IMR-90 (cell line): ENCODE measurements around the gene PDYN. TPM values are rescaled to one million over a fixed set of nuclear protein-coding genes. Genes with fewer than 3 reads are reported as not detected.

Experiments used
- ATAC-seq: fragments of 200-7000 bp; cut with Tn5 transposase; 2 replicates; pipeline ENCODE4 v1.9.1; 2020; ENCODE audit warnings: low read depth, mild to moderate bottlenecking, moderate library complexity
- BruUV-seq: library from RNA; stranded (reverse); fragments of 400-500 nt; replicated peaks from 2 replicates; lab custom pipeline; 2021; lab: Mats Ljungman, UMichigan
- CTCF ChIA-PET: fragments of 300-600 bp; formaldehyde crosslinking; extraction: SDS; loops from one replicate; lab custom pipeline; 2021; ENCODE audit warnings: antibody characterized with exemption; lab: Yijun Ruan, JAX
- POLR2A ChIA-PET: fragments of 300-600 bp; sonication (Branson Sonifier 250); formaldehyde crosslinking; loops from one replicate; lab custom pipeline; 2022; ENCODE audit warnings: antibody characterized with exemption; ENCODE audit not compliant: unreplicated experiment; lab: Charles Lee
- DNase-seq: peaks from one replicate; pipeline ENCODE4 v3.0.0; 2013
- H2AFZ ChIP-seq: replicated peaks from 2 replicates; pipeline ENCODE3; 2013; ENCODE audit warnings: low read length, mild to moderate bottlenecking; ENCODE audit not compliant: poor library complexity
- H2AK5ac ChIP-seq: 2 replicates; pipeline ENCODE4 v1.6.1; 2013; ENCODE audit warnings: low read depth, low read length, inconsistent platforms
- H2AK9ac ChIP-seq: replicated peaks from 2 replicates; pipeline ENCODE3; 2013; ENCODE audit warnings: mild to moderate bottlenecking, low read depth, low read length, moderate library complexity; ENCODE audit not compliant: poor library complexity
- H2BK120ac ChIP-seq: 2 replicates; pipeline ENCODE4 v1.6.1; 2013; ENCODE audit warnings: low read depth, low read length, inconsistent platforms
- H2BK15ac ChIP-seq: 3 replicates; pipeline ENCODE4 v1.6.1; 2013; ENCODE audit warnings: low read depth, low read length, inconsistent platforms
- H2BK20ac ChIP-seq: 2 replicates; pipeline ENCODE4 v1.6.1; 2013; ENCODE audit warnings: low read depth, mild to moderate bottlenecking, inconsistent platforms, low read length, moderate library complexity
- H2BK5ac ChIP-seq: 2 replicates; pipeline ENCODE4 v1.6.1; 2013; ENCODE audit warnings: mild to moderate bottlenecking, low read depth, low read length, inconsistent platforms; ENCODE audit not compliant: poor library complexity, severe bottlenecking
- H3K14ac ChIP-seq: replicated peaks from 2 replicates; pipeline ENCODE4 v1.6.1; 2013; ENCODE audit warnings: low read depth, low read length, inconsistent platforms
- H3K18ac ChIP-seq: 2 replicates; pipeline ENCODE4 v1.6.1; 2013; ENCODE audit warnings: low read depth, low read length, control low read depth
- H3K23ac ChIP-seq: 2 replicates; pipeline ENCODE4 v1.6.1; 2013; ENCODE audit warnings: low read depth, low read length, inconsistent platforms
- H3K27ac ChIP-seq: 2 replicates; pipeline ENCODE4 v1.5.1; 2013; ENCODE audit warnings: mild to moderate bottlenecking, control low read depth, low read length; ENCODE audit not compliant: insufficient read depth
- H3K27me3 ChIP-seq: 2 replicates; pipeline ENCODE4 v1.6.1; 2013; ENCODE audit warnings: low read length; ENCODE audit not compliant: control insufficient read depth, insufficient read depth
- H3K36me3 ChIP-seq: 2 replicates; pipeline ENCODE4 v1.6.1; 2013; ENCODE audit warnings: low read length, mixed read lengths; ENCODE audit not compliant: control insufficient read depth, insufficient read depth
- H3K4ac ChIP-seq: 2 replicates; pipeline ENCODE4 v1.6.1; 2013; ENCODE audit warnings: low read depth, low read length, inconsistent platforms
- H3K4me1 ChIP-seq: 2 replicates; pipeline ENCODE4 v1.6.1; 2013; ENCODE audit warnings: low read length, mixed read lengths; ENCODE audit not compliant: control insufficient read depth, insufficient read depth
- H3K4me2 ChIP-seq: 2 replicates; pipeline ENCODE4 v1.6.1; 2013; ENCODE audit warnings: low read depth, mild to moderate bottlenecking, control low read depth, low read length, moderate library complexity
- H3K4me3 ChIP-seq: 2 replicates; pipeline ENCODE4 v1.5.1; 2013; ENCODE audit warnings: low read depth, mild to moderate bottlenecking, control low read depth, low read length, moderate library complexity; ENCODE audit not compliant: insufficient read depth
- H3K56ac ChIP-seq: 2 replicates; pipeline ENCODE4 v1.6.1; 2013; ENCODE audit warnings: low read length, inconsistent platforms; ENCODE audit not compliant: insufficient read depth; ENCODE audit errors: extremely low read depth
- H3K79me1 ChIP-seq, 2 experiments: 2 replicates each; pipeline ENCODE4 v1.6.1; 2013; ENCODE audit warnings: low read length in 2 of 2, inconsistent platforms in 1 of 2, low read depth in 1 of 2
- H3K9ac ChIP-seq: 2 replicates; pipeline ENCODE4 v1.6.1; 2013; ENCODE audit warnings: low read depth, low read length, control low read depth
- H3K9me1 ChIP-seq: 2 replicates; pipeline ENCODE4 v1.6.1; 2013; ENCODE audit warnings: low read length, inconsistent platforms; ENCODE audit not compliant: insufficient read depth
- H3K9me3 ChIP-seq: 2 replicates; pipeline ENCODE4 v1.6.1; 2013; ENCODE audit warnings: low read length; ENCODE audit not compliant: control insufficient read depth, insufficient read depth
- H4K20me1 ChIP-seq: 2 replicates; pipeline ENCODE4 v1.6.1; 2013; ENCODE audit warnings: low read length, inconsistent platforms; ENCODE audit not compliant: insufficient read depth
- H4K5ac ChIP-seq: 2 replicates; pipeline ENCODE4 v1.6.1; 2013; ENCODE audit warnings: mild to moderate bottlenecking, low read depth, low read length, control low read depth
- H4K8ac ChIP-seq, 2 experiments: 2 replicates each; pipeline ENCODE4 v1.6.1; 2013; ENCODE audit warnings: low read depth in 2 of 2, low read length in 2 of 2, control low read depth in 1 of 2, inconsistent platforms in 1 of 2
- H4K91ac ChIP-seq: 2 replicates; pipeline ENCODE4 v1.6.1; 2013; ENCODE audit warnings: low read depth, low read length, inconsistent platforms; ENCODE audit not compliant: insufficient read depth
- CEBPB ChIP-seq: IDR thresholded peaks from 2 replicates; pipeline ENCODE4 v1.6.1; 2012; ENCODE audit warnings: low read depth, low read length, improper control_type of control experiment
- MAFK ChIP-seq: IDR thresholded peaks from 2 replicates; pipeline ENCODE4 v1.6.1; 2012; ENCODE audit warnings: low read depth, low read length, improper control_type of control experiment
- MAZ ChIP-seq: IDR thresholded peaks from 2 replicates; pipeline ENCODE4 v1.6.1; 2012; ENCODE audit warnings: low read depth, mild to moderate bottlenecking, low read length, improper control_type of control experiment, moderate library complexity, borderline replicate concordance
- MXI1 ChIP-seq: IDR thresholded peaks from 2 replicates; pipeline ENCODE4 v1.6.1; 2012; ENCODE audit warnings: low read depth, mild to moderate bottlenecking, low read length, moderate library complexity, borderline replicate concordance
- NFE2L2 ChIP-seq: fragments of 150-350 bp; IDR thresholded peaks from 2 replicates; pipeline ENCODE4 v1.6.1; 2016; ENCODE audit warnings: low read depth, mild to moderate bottlenecking, low read length
- RAD21 ChIP-seq: IDR thresholded peaks from 2 replicates; pipeline ENCODE4 v1.6.1; 2012; ENCODE audit warnings: low read length, improper control_type of control experiment
- SMC3 ChIP-seq: fragments of 150-350 bp; IDR thresholded peaks from 2 replicates; pipeline ENCODE4 v1.6.1; 2016; ENCODE audit warnings: low read depth, mild to moderate bottlenecking, antibody characterized with exemption, low read length, moderate library complexity
- WGBS, 2 experiments: methylation state at CpG; one replicate each; pipeline versions ENCODE4 v1.1.5 to v1.1.7; 2013; ENCODE audit warnings: missing lambda C conversion rate in 2 of 2; ENCODE audit not compliant: insufficient read length in 1 of 2; ENCODE audit errors: extremely low coverage in 2 of 2; 5-methylcytosine and 5-hydroxymethylcytosine counted together
- dilution Hi-C: fragments of 300-500 bp; cut with HindIII; formaldehyde crosslinking; loops from one replicate; pipeline ENCODE4 v1.14.3; 2018; ENCODE audit warnings: low sequenced_read_pairs; ENCODE audit not compliant: unreplicated experiment
- in situ Hi-C: fragments of 300-500 bp; cut with MboI; formaldehyde crosslinking; loops from 3 replicates; pipeline ENCODE4 v1.14.3; 2019; ENCODE audit warnings: low sequenced_read_pairs, inconsistent platforms, mixed read lengths
- intact Hi-C: fragments of 100-400 bp; cut with micrococcal nuclease; formaldehyde crosslinking; loops from 2 replicates; pipeline ENCODE4 v1.10.0; 2022
- polyA plus RNA-seq, 3 experiments: library from polyadenylated mRNA; depleted of rRNA; stranded (reverse); fragments of >200 nt; gene quantifications; 2 replicates each; pipeline ENCODE4 v1.2.3, GENCODE V29; 2012; ENCODE audit warnings: low replicate concordance in 1 of 3
- total RNA-seq: library from RNA; depleted of rRNA; stranded (reverse); fragments of >200 nt; gene quantifications from 2 replicates; pipeline ENCODE4 v1.2.3, GENCODE V29; 2012
- TF ChIP-seq, protein P1 (sequence below): fragments of 150-350 bp; IDR thresholded peaks from 2 replicates; pipeline ENCODE4 v1.6.1; 2017; ENCODE audit warnings: mild to moderate bottlenecking, antibody characterized with exemption, low read length, low read depth
- TF ChIP-seq, protein P2 (sequence below): fragments of 150-350 bp; IDR thresholded peaks from 2 replicates; pipeline ENCODE4 v1.6.1; 2016; ENCODE audit warnings: low read depth, mild to moderate bottlenecking, low read length, moderate library complexity, borderline replicate concordance

PDYN gene
- total and polyA plus RNA-seq, 2 of the 4 experiments (the other 2 are of a cell fraction), result not detected

DNA sequence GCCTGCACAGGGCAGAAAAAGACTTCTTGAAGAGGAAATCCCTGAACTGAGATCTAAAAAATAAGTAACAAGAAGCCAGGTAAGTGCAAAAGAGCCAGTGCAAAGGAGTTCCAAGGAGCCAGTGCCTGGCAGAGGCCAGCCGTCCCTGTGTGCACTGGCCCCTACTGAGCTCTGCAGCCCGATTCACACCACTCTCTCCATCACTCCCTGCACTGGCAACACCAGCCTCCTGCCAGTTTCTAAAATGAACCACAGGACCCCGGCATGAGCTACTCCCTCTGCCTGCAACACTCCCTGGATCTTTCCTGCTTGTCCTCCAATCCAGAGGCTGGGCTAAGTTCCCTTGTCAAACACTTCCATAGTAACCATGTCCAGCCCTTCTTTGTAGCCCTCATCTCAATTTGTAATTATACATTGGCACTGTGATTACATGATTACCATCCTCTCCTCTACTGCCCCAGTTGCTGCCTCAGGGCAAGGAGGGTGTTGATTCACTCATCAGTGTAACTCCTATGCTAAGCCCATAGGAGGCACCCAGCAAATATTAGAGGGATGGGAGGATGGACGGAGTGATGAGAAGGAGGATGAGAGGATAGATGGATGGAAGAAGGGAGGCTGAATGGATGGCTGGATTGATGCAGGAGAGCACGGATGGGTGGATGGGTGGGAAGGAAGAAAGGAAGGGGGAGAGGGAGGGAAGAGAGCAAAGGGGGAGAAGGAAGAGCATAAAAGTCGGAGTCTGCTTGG lies 49.3 kb downstream of the PDYN start:
- Histone ChIP-seq H2BK15ac (no peak overlapping the region), H3K4me1 (peaks cover 6% of the 10 kb centered on the region), H2AK5ac (no peak overlapping the region), H2AFZ (no peak overlapping the region), H2AK9ac (no peak overlapping the region), H3K27me3 (peaks cover 61% of the 10 kb centered on the region), H3K14ac (no peak overlapping the region), H2BK20ac (no peak overlapping the region), H3K23ac (no peak overlapping the region), H3K4me2 (no peak overlapping the region), H3K18ac (no peak overlapping the region), H3K36me3 (no peaks in the 10 kb centered on the region), H2BK5ac (no peak overlapping the region), H3K9me1 (no peaks in the 10 kb centered on the region; the same call in 1 of the 2 replicates), H3K56ac (no peak overlapping the region), H3K4me3 (no peak overlapping the region), H4K91ac (no peak overlapping the region), H3K4ac (no peak overlapping the region), H3K27ac (no peak overlapping the region), H3K9me3 (no peaks in the 10 kb centered on the region), H4K8ac (no peak overlapping the region), H2BK120ac (no peak overlapping the region), H4K5ac (no peak overlapping the region), H3K79me1 (no peaks in the 10 kb centered on the region), H3K9ac (no peak overlapping the region), H4K20me1 (no peaks in the 10 kb centered on the region)
- no peak for ATAC-seq
- WGBS, 2 experiments, result 73 to 100% methylated on average over 1 to 4 of the region's 6 CpGs
- in situ Hi-C loops, result no loop called here
- BruUV-seq, result no TSS peak
- POLR2A ChIA-PET, result no interaction called here
- CTCF ChIA-PET, result no interaction called here
- TF ChIP-seq RAD21 (no peak), MXI1 (no peak), MAZ (no peak), MAFK (no peak), CEBPB (no peak), SMC3 (no peak), NFE2L2 (no peak)
- TF ChIP-seq, protein P1, sequence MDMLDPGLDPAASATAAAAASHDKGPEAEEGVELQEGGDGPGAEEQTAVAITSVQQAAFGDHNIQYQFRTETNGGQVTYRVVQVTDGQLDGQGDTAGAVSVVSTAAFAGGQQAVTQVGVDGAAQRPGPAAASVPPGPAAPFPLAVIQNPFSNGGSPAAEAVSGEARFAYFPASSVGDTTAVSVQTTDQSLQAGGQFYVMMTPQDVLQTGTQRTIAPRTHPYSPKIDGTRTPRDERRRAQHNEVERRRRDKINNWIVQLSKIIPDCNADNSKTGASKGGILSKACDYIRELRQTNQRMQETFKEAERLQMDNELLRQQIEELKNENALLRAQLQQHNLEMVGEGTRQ, result no peak
- TF ChIP-seq, protein P2, sequence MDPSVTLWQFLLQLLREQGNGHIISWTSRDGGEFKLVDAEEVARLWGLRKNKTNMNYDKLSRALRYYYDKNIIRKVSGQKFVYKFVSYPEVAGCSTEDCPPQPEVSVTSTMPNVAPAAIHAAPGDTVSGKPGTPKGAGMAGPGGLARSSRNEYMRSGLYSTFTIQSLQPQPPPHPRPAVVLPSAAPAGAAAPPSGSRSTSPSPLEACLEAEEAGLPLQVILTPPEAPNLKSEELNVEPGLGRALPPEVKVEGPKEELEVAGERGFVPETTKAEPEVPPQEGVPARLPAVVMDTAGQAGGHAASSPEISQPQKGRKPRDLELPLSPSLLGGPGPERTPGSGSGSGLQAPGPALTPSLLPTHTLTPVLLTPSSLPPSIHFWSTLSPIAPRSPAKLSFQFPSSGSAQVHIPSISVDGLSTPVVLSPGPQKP, result no peak
- intact Hi-C loops, result no loop called here
- dilution Hi-C loops, result no loop called here
- no peak for DNase-seq
